ENCODE results near the gene RBFOX2.

DNA sequence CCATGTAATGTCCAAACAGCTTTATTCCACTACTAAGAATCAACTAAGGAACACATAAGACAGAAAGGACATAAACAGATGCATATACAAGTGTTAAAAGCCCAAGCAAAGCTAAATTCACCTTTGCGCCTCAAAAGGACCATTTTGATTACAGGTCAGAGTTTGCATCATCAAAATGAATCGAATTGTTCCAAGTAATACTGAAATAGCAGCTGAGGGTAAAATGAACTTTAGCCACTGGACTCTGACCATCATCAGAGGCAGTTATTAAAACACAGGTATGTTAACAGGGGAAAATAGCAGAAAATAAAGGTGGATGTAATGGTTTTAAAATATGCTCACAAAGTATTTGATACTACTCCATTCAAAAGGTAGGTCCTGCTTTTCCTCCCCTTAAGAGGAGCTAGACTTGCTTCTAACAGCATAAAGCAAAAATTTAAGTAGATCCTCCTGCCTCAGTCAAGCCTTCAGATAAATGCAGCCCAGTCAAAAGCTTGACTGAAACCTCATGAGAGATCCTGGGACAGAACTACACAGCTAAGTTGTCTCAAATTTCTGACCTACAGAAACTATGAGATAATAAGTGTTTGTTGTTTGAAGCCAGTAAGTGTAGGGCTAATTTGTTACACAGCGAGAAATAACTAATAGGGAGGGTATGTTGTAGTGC lies 35.4 kb downstream of the RBFOX2 start:
- TF ChIP-seq, protein P1, sequence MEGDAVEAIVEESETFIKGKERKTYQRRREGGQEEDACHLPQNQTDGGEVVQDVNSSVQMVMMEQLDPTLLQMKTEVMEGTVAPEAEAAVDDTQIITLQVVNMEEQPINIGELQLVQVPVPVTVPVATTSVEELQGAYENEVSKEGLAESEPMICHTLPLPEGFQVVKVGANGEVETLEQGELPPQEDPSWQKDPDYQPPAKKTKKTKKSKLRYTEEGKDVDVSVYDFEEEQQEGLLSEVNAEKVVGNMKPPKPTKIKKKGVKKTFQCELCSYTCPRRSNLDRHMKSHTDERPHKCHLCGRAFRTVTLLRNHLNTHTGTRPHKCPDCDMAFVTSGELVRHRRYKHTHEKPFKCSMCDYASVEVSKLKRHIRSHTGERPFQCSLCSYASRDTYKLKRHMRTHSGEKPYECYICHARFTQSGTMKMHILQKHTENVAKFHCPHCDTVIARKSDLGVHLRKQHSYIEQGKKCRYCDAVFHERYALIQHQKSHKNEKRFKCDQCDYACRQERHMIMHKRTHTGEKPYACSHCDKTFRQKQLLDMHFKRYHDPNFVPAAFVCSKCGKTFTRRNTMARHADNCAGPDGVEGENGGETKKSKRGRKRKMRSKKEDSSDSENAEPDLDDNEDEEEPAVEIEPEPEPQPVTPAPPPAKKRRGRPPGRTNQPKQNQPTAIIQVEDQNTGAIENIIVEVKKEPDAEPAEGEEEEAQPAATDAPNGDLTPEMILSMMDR (IDR thresholded peaks at IDR 0.05) = no peak
- no peak for TF ChIP-seq POLR2A (IDR thresholded peaks at IDR 0.05)
